GM12878 (cell line): ENCODE measurements around the gene CYBC1. TPM values are rescaled to one million over a fixed set of nuclear protein-coding genes. Genes with fewer than 3 reads are reported as not detected.

ENCODE experiments used
- ATAC-seq: fragments of 200-7000 bp; cut with Tn5 transposase; 3 replicates; pipeline ENCODE4 v1.9.1; 2020; ENCODE audit warnings: mild to moderate bottlenecking, moderate library complexity
- BruUV-seq: library from RNA; stranded (reverse); fragments of 400-500 nt; replicated peaks from 2 replicates; lab custom pipeline; 2021; lab: Mats Ljungman, UMichigan
- CTCF ChIA-PET: fragments of 300-600 bp; sonication (Branson Sonifier 250); formaldehyde crosslinking; extraction: SDS; loops from one replicate; lab custom pipeline; 2021; ENCODE audit warnings: inconsistent platforms; lab: Yijun Ruan, JAX
- POLR2A ChIA-PET: fragments of 350-600 bp; formaldehyde crosslinking; extraction: SDS; loops from one replicate; lab custom pipeline; 2021; ENCODE audit warnings: inconsistent platforms; lab: Charles Lee
- RAD21 ChIA-PET: fragments of 300-600 bp; sonication (Branson Sonifier 250); formaldehyde crosslinking; loops from one replicate; lab custom pipeline; 2023; ENCODE audit warnings: antibody characterized with exemption; ENCODE audit not compliant: unreplicated experiment; lab: Charles Lee
- SMC1A ChIA-PET: fragments of 300-600 bp; sonication (Branson Sonifier 250); formaldehyde crosslinking; loops from one replicate; lab custom pipeline; 2023; ENCODE audit not compliant: unreplicated experiment, uncharacterized antibody; lab: Charles Lee
- DNase-seq: peaks from one replicate; pipeline ENCODE4 v3.0.0-alpha.2; 2011; ENCODE audit warnings: low read depth, low spot score
- FAIRE-seq: peaks from 3 replicates; lab custom pipeline; 2011; peaks lifted over from hg19 to GRCh38; lab: Jason Lieb, UNC
- H2AFZ ChIP-seq: 2 replicates; pipeline ENCODE4 v1.6.0; 2011; ENCODE audit warnings: low read depth, low read length, control low read depth; ENCODE audit not compliant: control insufficient read depth
- H3K27ac ChIP-seq: 2 replicates; pipeline ENCODE4 v1.5.1; 2011; ENCODE audit warnings: control low read depth; ENCODE audit not compliant: control insufficient read depth, insufficient read depth
- H3K27me3 ChIP-seq, 2 experiments: replicated peaks in 1 of 2; 2 replicates each; pipeline versions ENCODE4 v1.6.0 to v1.6.1; 2011; ENCODE audit warnings: low read length in 1 of 2; ENCODE audit not compliant: control insufficient read depth in 2 of 2, insufficient read depth in 2 of 2
- H3K36me3 ChIP-seq, 2 experiments: 2 replicates each; pipeline ENCODE4 v1.5.1; 2011; ENCODE audit warnings: low read length in 1 of 2; ENCODE audit not compliant: control insufficient read depth in 2 of 2, insufficient read depth in 2 of 2
- H3K4me1 ChIP-seq: 2 replicates; pipeline ENCODE4 v1.6.1; 2011; ENCODE audit warnings: mild to moderate bottlenecking, low read length, moderate library complexity, mixed read lengths; ENCODE audit not compliant: control insufficient read depth, insufficient read depth
- H3K4me2 ChIP-seq: 2 replicates; pipeline ENCODE4 v1.6.0; 2011; ENCODE audit warnings: control low read depth; ENCODE audit not compliant: control insufficient read depth, insufficient read depth
- H3K4me3 ChIP-seq: fragments of 200-600 bp; sonication (generic); 2 replicates; pipeline ENCODE4 v1.5.1; 2016
- H3K79me2 ChIP-seq: 2 replicates; pipeline ENCODE4 v1.6.0; 2011; ENCODE audit warnings: low read length; ENCODE audit not compliant: control insufficient read depth, insufficient read depth
- H3K9ac ChIP-seq: 2 replicates; pipeline ENCODE4 v1.8.0; 2011; ENCODE audit warnings: low read length, control low read depth, mixed read lengths; ENCODE audit not compliant: control insufficient read depth, insufficient read depth
- H3K9me3 ChIP-seq: replicated peaks from 3 replicates; pipeline ENCODE4 v1.5.1; 2011; ENCODE audit warnings: mild to moderate bottlenecking, low read length; ENCODE audit not compliant: control insufficient read depth, insufficient read depth
- H4K20me1 ChIP-seq: 2 replicates; pipeline ENCODE4 v1.6.0; 2011; ENCODE audit not compliant: control insufficient read depth, insufficient read depth
- ATF3 ChIP-seq: IDR thresholded peaks from 2 replicates; pipeline ENCODE4 v1.6.1; 2011; ENCODE audit warnings: low read depth, mild to moderate bottlenecking, low read length, moderate library complexity, borderline replicate concordance; ENCODE audit errors: extremely low read depth
- BHLHE40 ChIP-seq, 2 experiments: fragments of 450-650 bp in 1 of 2; IDR thresholded peaks; 2 replicates each; pipeline ENCODE4 v1.6.1; 2011 to 2017; ENCODE audit warnings: low read depth in 2 of 2, borderline replicate concordance in 1 of 2, improper control_type of control experiment in 1 of 2, low read length in 1 of 2, mild to moderate bottlenecking in 1 of 2
- JUND ChIP-seq: IDR thresholded peaks from 2 replicates; pipeline ENCODE4 v1.6.1; 2012; ENCODE audit warnings: low read depth, mild to moderate bottlenecking, low read length, improper control_type of control experiment, moderate library complexity
- KDM1A ChIP-seq: fragments of 200-600 bp; sonication (generic); IDR thresholded peaks from 2 replicates; pipeline ENCODE4 v1.6.1; 2016; ENCODE audit warnings: borderline replicate concordance
- MXI1 ChIP-seq: fragments of 150-350 bp; IDR thresholded peaks from 2 replicates; pipeline ENCODE4 v1.6.1; 2011; ENCODE audit warnings: low read depth, mild to moderate bottlenecking, inconsistent platforms, low read length, improper control_type of control experiment
- NKRF ChIP-seq: fragments of 450-650 bp; conservative IDR thresholded peaks from 2 replicates; pipeline ENCODE4 v1.6.1; 2017; ENCODE audit warnings: mild to moderate bottlenecking, moderate library complexity
- NR2C1 ChIP-seq: fragments of 450-650 bp; IDR thresholded peaks from 2 replicates; pipeline ENCODE4 v1.6.1; 2017; ENCODE audit warnings: antibody characterized with exemption, mild to moderate bottlenecking, moderate library complexity
- RUNX3 ChIP-seq: IDR thresholded peaks from 2 replicates; pipeline ENCODE4 v1.6.1; 2012; ENCODE audit warnings: low read length, inconsistent platforms
- SUZ12 ChIP-seq: fragments of 200-600 bp; sonication (generic); IDR thresholded peaks from one replicate; pipeline ENCODE4 v1.6.1; 2018; ENCODE audit warnings: antibody characterized with exemption, mild to moderate bottlenecking; ENCODE audit not compliant: unreplicated experiment
- TARDBP ChIP-seq: IDR thresholded peaks from 2 replicates; pipeline ENCODE4 v1.6.1; 2016; ENCODE audit warnings: borderline replicate concordance
- TBL1XR1 ChIP-seq: IDR thresholded peaks from 2 replicates; pipeline ENCODE4 v1.6.1; 2012; ENCODE audit warnings: low read depth, low read length, improper control_type of control experiment
- WGBS: methylation state at CpG from one replicate; pipeline ENCODE4 v1.1.6; 2016; ENCODE audit warnings: low lambda C conversion rate; ENCODE audit not compliant: insufficient replicate concordance, insufficient coverage; ENCODE audit errors: missing lambda C conversion rate; 5-methylcytosine and 5-hydroxymethylcytosine counted together
- in situ Hi-C: fragments of 300-500 bp; cut with MboI; formaldehyde crosslinking; loops from 9 replicates; pipeline ENCODE4 v1.14.3; 2018; ENCODE audit warnings: mixed read lengths
- intact Hi-C: fragments of 100-400 bp; cut with micrococcal nuclease; formaldehyde crosslinking; loops from one replicate; pipeline ENCODE4 v1.14.2; 2022; ENCODE audit not compliant: unreplicated experiment
- polyA plus RNA-seq, 11 experiments: library from polyadenylated mRNA; depleted of rRNA in 4 of 11; unstranded in 6 of 11; stranded (reverse) in 5 of 11; fragments of >200 nt; fragmentation: Nextera tagmentation in 4 of 11; fragmentation: Illumina TruSeq in 1 of 11; extraction: Ambion mirVana in 4 of 11; extraction: Trizol in 1 of 11; gene quantifications; 1 replicate in 1 of 11; 2 replicates in 10 of 11; pipeline versions ENCODE4 v1.2.1 to v1.2.3, GENCODE V29; 2011 to 2016; ENCODE audit warnings: inconsistent platforms in 2 of 11, missing spikeins in 2 of 11, low read depth in 1 of 11
- total RNA-seq, 4 experiments: library from RNA; depleted of rRNA in 3 of 4; stranded (reverse); fragments of >200 nt in 3 of 4; fragmentation: Illumina TruSeq in 1 of 4; extraction: Trizol in 1 of 4; gene quantifications; 2 replicates each; pipeline versions ENCODE4 v1.2.1 to v1.2.3, GENCODE V29; 2013 to 2021
- TF ChIP-seq, protein P1 (sequence below): fragments of 150-350 bp; IDR thresholded peaks from 2 replicates; pipeline ENCODE4 v1.6.1; 2016; ENCODE audit warnings: low read depth, low read length
- TF ChIP-seq, protein P2 (sequence below): IDR thresholded peaks from 2 replicates; pipeline ENCODE4 v1.6.1; 2012; ENCODE audit warnings: low read depth, low read length, improper control_type of control experiment

CYBC1 gene
- total and polyA plus RNA-seq, 10 of the 15 experiments (the other 5 are each of a cell fraction or from before 2014, with no cell fraction given) = 4.2 to 162 (median 133) TPM

GRCh38 chr17:82399601-82400101 lies 50.9 kb downstream of the CYBC1 start:
- CTCF ChIA-PET = interaction anchor here (1.0 to 1.5 kb wide), 4 partner anchors 33 to 362 kb away, joined by 3 to 4 read pairs (median 3); partner anchors contain the start of gene DCXR
- no TSS peak for BruUV-seq

More at GRCh38 chr17:82399601-82400101, 50.9 kb downstream of the CYBC1 start:
- no peaks in the 10 kb centered on the region for H4K20me1 ChIP-seq
- intact Hi-C loops = loop anchor here (5.0 kb wide), 1 partner anchor 32 kb away; no protein-coding TSS in a partner anchor
- SMC1A ChIA-PET = interaction anchor here (0.9 to 1.7 kb wide), 6 partner anchors 10 to 245 kb away, joined by 3 to 5 read pairs (median 4); no protein-coding TSS in a partner anchor
- no peak overlapping the region for H3K9ac ChIP-seq
- no peak overlapping the region for H3K4me2 ChIP-seq
- H3K4me1 ChIP-seq = peaks cover 6% of the 10 kb centered on the region; the same call in 1 of the 2 replicates
- no peak overlapping the region for H3K27ac ChIP-seq
- TF ChIP-seq ATF3 = no peak
- no peak for TF ChIP-seq BHLHE40 (IDR thresholded peaks at IDR 0.05; ENCODE audit: borderline replicate concordance in 1 of 2, low read depth in 2 of 2, low read length in 1 of 2)
- TF ChIP-seq, protein P1, sequence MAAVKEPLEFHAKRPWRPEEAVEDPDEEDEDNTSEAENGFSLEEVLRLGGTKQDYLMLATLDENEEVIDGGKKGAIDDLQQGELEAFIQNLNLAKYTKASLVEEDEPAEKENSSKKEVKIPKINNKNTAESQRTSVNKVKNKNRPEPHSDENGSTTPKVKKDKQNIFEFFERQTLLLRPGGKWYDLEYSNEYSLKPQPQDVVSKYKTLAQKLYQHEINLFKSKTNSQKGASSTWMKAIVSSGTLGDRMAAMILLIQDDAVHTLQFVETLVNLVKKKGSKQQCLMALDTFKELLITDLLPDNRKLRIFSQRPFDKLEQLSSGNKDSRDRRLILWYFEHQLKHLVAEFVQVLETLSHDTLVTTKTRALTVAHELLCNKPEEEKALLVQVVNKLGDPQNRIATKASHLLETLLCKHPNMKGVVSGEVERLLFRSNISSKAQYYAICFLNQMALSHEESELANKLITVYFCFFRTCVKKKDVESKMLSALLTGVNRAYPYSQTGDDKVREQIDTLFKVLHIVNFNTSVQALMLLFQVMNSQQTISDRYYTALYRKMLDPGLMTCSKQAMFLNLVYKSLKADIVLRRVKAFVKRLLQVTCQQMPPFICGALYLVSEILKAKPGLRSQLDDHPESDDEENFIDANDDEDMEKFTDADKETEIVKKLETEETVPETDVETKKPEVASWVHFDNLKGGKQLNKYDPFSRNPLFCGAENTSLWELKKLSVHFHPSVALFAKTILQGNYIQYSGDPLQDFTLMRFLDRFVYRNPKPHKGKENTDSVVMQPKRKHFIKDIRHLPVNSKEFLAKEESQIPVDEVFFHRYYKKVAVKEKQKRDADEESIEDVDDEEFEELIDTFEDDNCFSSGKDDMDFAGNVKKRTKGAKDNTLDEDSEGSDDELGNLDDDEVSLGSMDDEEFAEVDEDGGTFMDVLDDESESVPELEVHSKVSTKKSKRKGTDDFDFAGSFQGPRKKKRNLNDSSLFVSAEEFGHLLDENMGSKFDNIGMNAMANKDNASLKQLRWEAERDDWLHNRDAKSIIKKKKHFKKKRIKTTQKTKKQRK = no peak
- no peak for TF ChIP-seq TBL1XR1
- no peak for TF ChIP-seq JUND
- TF ChIP-seq NKRF = no peak
- no peak for TF ChIP-seq MXI1
- TF ChIP-seq KDM1A = no peak
- no peak for TF ChIP-seq SUZ12
- no peak for TF ChIP-seq NR2C1
- TF ChIP-seq RUNX3 = no peak
- no peak for TF ChIP-seq TARDBP
- TF ChIP-seq, protein P2, sequence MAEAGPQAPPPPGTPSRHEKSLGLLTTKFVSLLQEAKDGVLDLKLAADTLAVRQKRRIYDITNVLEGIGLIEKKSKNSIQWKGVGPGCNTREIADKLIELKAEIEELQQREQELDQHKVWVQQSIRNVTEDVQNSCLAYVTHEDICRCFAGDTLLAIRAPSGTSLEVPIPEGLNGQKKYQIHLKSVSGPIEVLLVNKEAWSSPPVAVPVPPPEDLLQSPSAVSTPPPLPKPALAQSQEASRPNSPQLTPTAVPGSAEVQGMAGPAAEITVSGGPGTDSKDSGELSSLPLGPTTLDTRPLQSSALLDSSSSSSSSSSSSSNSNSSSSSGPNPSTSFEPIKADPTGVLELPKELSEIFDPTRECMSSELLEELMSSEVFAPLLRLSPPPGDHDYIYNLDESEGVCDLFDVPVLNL = no peak
- TF ChIP-seq, all 136 proteins: peak for 0
- RAD21 ChIA-PET = interaction anchor here (0.9 kb wide), 1 partner anchor 49 kb away, joined by 3 read pairs; no protein-coding TSS in a partner anchor
- no peaks in the 10 kb centered on the region for H3K27me3 ChIP-seq
- in situ Hi-C loops = no loop called here
- H3K79me2 ChIP-seq = no peaks in the 10 kb centered on the region
- DNase-seq (no peak), FAIRE-seq (no peak), ATAC-seq (no peak)
- no peak overlapping the region for H3K4me3 ChIP-seq
- H3K36me3 ChIP-seq = peaks cover 2 to 14% of the 10 kb centered on the region in 2 experiments; a peak in 3 of 4 replicates
- WGBS = 91% methylated on average over 18 of the region's 18 CpGs
- POLR2A ChIA-PET = interaction anchor here (1.0 to 1.2 kb wide), 2 partner anchors 19 to 31 kb away, joined by 3 read pairs; no protein-coding TSS in a partner anchor
- no peak overlapping the region for H2AFZ ChIP-seq
- no peaks in the 10 kb centered on the region for H3K9me3 ChIP-seq
